BLaER1 (cell line): ENCODE data around the gene ATXN7L2.

Experiments used
- H3K27ac ChIP-seq: shearing (Covaris generic); formaldehyde crosslinking; 2 replicates; pipeline ENCODE4 v1.8.1; 2022
- H3K27me3 ChIP-seq: shearing (Covaris generic); formaldehyde crosslinking; 2 replicates; pipeline ENCODE4 v1.8.1; 2022
- H3K36me3 ChIP-seq: shearing (Covaris generic); formaldehyde crosslinking; 2 replicates; pipeline ENCODE4 v1.8.1; 2022
- H3K4me1 ChIP-seq: shearing (Covaris generic); formaldehyde crosslinking; 2 replicates; pipeline ENCODE4 v1.8.1; 2022
- H3K4me2 ChIP-seq: shearing (Covaris generic); formaldehyde crosslinking; 2 replicates; pipeline ENCODE4 v1.8.1; 2022
- H3K4me3 ChIP-seq: shearing (Covaris generic); formaldehyde crosslinking; 2 replicates; pipeline ENCODE4 v1.8.1; 2022
- H3K9ac ChIP-seq: shearing (Covaris generic); formaldehyde crosslinking; 2 replicates; pipeline ENCODE4 v1.8.1; 2022
- H3K9me3 ChIP-seq: shearing (Covaris generic); formaldehyde crosslinking; 2 replicates; pipeline ENCODE4 v1.8.1; 2022
- H4K20me1 ChIP-seq: shearing (Covaris generic); formaldehyde crosslinking; 2 replicates; pipeline ENCODE4 v1.8.1; 2022
- Cebpa-rat ChIP-seq: shearing (Covaris generic); IDR thresholded peaks from 2 replicates; pipeline ENCODE4 v1.8.1; 2022

The ATXN7L2 gene

GRCh38 chr1:109502364-109502851 lies 18.7 kb downstream of the ATXN7L2 start:
- Histone ChIP-seq H3K27ac (peak overlapping the region; percentile 68), H3K9me3 (no peaks in the 10 kb centered on the region), H3K4me1 (peaks cover 72% of the 10 kb centered on the region), H4K20me1 (peaks cover 22% of the 10 kb centered on the region), H3K4me2 (peak overlapping the region; percentile 86), H3K4me3 (peak overlapping the region; percentile 15; the same call in 1 of the 2 replicates), H3K36me3 (peaks cover 33% of the 10 kb centered on the region), H3K9ac (peak overlapping the region; percentile 36; the same call in 1 of the 2 replicates), H3K27me3 (no peaks in the 10 kb centered on the region)
- no peak for TF ChIP-seq Cebpa-rat

- H4K20me1 ChIP-seq: peaks cover 7% of the 10 kb centered on the region; the same call in 1 of the 2 replicates
- H3K9me3 ChIP-seq: no peaks in the 10 kb centered on the region
- 0 out of 2 replicates have a peak overlapping the region, but pooled peaks have one; percentile 14 for H3K27ac ChIP-seq
- TF ChIP-seq Cebpa-rat: no peak
- H3K4me2 ChIP-seq: no peak overlapping the region
- no peak overlapping the region for H3K4me3 ChIP-seq
- no peaks in the 10 kb centered on the region for H3K27me3 ChIP-seq
- H3K9ac ChIP-seq: no peak overlapping the region
- H3K36me3 ChIP-seq: peaks cover 28% of the 10 kb centered on the region
- H3K4me1 ChIP-seq: peaks cover 62% of the 10 kb centered on the region
These were observed 20.2 kb downstream of the ATXN7L2 start for GRCh38 chr1:109503935-109504334.

GRCh38 chr1:109504974-109505373 lies 21.3 kb downstream of the ATXN7L2 start:
- TF ChIP-seq Cebpa-rat: no peak

GRCh38 chr1:109508001-109508872 lies 24.5 kb downstream of the ATXN7L2 start:
- H3K9me3 ChIP-seq: no peaks in the 10 kb centered on the region
- H3K36me3 ChIP-seq: 0 out of 2 replicates have a peak, but pooled peaks cover 8% of the 10 kb centered on the region
- no peak overlapping the region for H3K9ac ChIP-seq
- peaks cover 30% of the 10 kb centered on the region for H3K4me1 ChIP-seq
- no peak overlapping the region for H3K27ac ChIP-seq
- 0 out of 2 replicates have a peak overlapping the region, but pooled peaks have one; percentile 81 for H3K4me3 ChIP-seq
- no peak for TF ChIP-seq Cebpa-rat
- no peaks in the 10 kb centered on the region for H4K20me1 ChIP-seq
- H3K4me2 ChIP-seq: peak overlapping the region; percentile 94
- H3K27me3 ChIP-seq: no peaks in the 10 kb centered on the region

More at GRCh38 chr1:109504974-109505373, 21.3 kb downstream of the ATXN7L2 start:
- Histone ChIP-seq H3K4me2 (no peak overlapping the region), H3K27ac (no peak overlapping the region), H3K4me3 (no peak overlapping the region), H3K27me3 (no peaks in the 10 kb centered on the region), H3K4me1 (peaks cover 57% of the 10 kb centered on the region), H3K9me3 (no peaks in the 10 kb centered on the region), H4K20me1 (no peaks in the 10 kb centered on the region; the same call in 1 of the 2 replicates), H3K36me3 (peaks cover 18% of the 10 kb centered on the region), H3K9ac (no peak overlapping the region)

GRCh38 chr1:109508873-109509175 lies 25.1 kb downstream of the ATXN7L2 start:
- Histone ChIP-seq H3K4me2 (peak overlapping the region; percentile 94), H3K4me1 (peaks cover 24% of the 10 kb centered on the region), H3K27me3 (no peaks in the 10 kb centered on the region), H3K9ac (peak overlapping the region; percentile 77), H4K20me1 (no peaks in the 10 kb centered on the region), H3K9me3 (no peaks in the 10 kb centered on the region), H3K4me3 (peak overlapping the region; percentile 81), H3K36me3 (0 out of 2 replicates have a peak, but pooled peaks cover 8% of the 10 kb centered on the region), H3K27ac (no peak overlapping the region)
- no peak for TF ChIP-seq Cebpa-rat

- no peak for TF ChIP-seq Cebpa-rat
- Histone ChIP-seq H3K4me2 (peak within 1 kb of the TSS; percentile 94), H3K36me3 (0 out of 2 replicates have a peak, but pooled peaks cover 8% of the 10 kb centered on the region), H3K9ac (peak within 1 kb of the TSS; percentile 77), H3K27ac (peak within 1 kb of the TSS; percentile 69), H3K27me3 (no peaks in the 10 kb centered on the region), H4K20me1 (no peaks in the 10 kb centered on the region), H3K4me3 (peak within 1 kb of the TSS; percentile 81), H3K4me1 (peaks cover 18% of the 10 kb centered on the region), H3K9me3 (no peaks in the 10 kb centered on the region)
These were observed 25.8 kb downstream of the ATXN7L2 start, which contains the start of gene AMIGO1 for GRCh38 chr1:109509176-109510134. AMIGO1 (minus strand) TSS chr1:109509727; CDS start chr1:109508912, 815 bp downstream.

- H3K27me3 ChIP-seq: no peaks in the 10 kb centered on the region
- no peak overlapping the region for H3K27ac ChIP-seq
- no peaks in the 10 kb centered on the region for H3K36me3 ChIP-seq
- H3K4me3 ChIP-seq: no peak overlapping the region
- no peak overlapping the region for H3K4me2 ChIP-seq
- no peaks in the 10 kb centered on the region for H4K20me1 ChIP-seq
- TF ChIP-seq Cebpa-rat: no peak
- H3K9me3 ChIP-seq: no peaks in the 10 kb centered on the region
- peaks cover 17% of the 10 kb centered on the region for H3K4me1 ChIP-seq
- H3K9ac ChIP-seq: no peak overlapping the region
These were observed 29.5 kb downstream of the ATXN7L2 start for GRCh38 chr1:109513110-109513710.

GRCh38 chr1:109514846-109515245 lies 31.1 kb downstream of the ATXN7L2 start:
- Histone ChIP-seq H3K4me1 (peaks cover 7% of the 10 kb centered on the region), H3K27me3 (no peaks in the 10 kb centered on the region), H3K9ac (no peak overlapping the region)

GRCh38 chr1:109516872-109517271 lies 33.2 kb downstream of the ATXN7L2 start:
- Histone ChIP-seq H4K20me1 (no peaks in the 10 kb centered on the region), H3K4me1 (no peaks in the 10 kb centered on the region), H3K4me3 (no peak overlapping the region), H3K9me3 (no peaks in the 10 kb centered on the region), H3K36me3 (no peaks in the 10 kb centered on the region), H3K4me2 (no peak overlapping the region), H3K27ac (no peak overlapping the region), H3K27me3 (no peaks in the 10 kb centered on the region), H3K9ac (no peak overlapping the region)
- TF ChIP-seq Cebpa-rat: no peak

More at GRCh38 chr1:109514846-109515245, 31.1 kb downstream of the ATXN7L2 start:
- H3K4me2 ChIP-seq: no peak overlapping the region
- no peak for TF ChIP-seq Cebpa-rat
- no peak overlapping the region for H3K27ac ChIP-seq
- H3K9me3 ChIP-seq: no peaks in the 10 kb centered on the region
- no peaks in the 10 kb centered on the region for H3K36me3 ChIP-seq
- H3K4me3 ChIP-seq: no peak overlapping the region
- no peaks in the 10 kb centered on the region for H4K20me1 ChIP-seq
